Measurements from ENCODE around the gene APOL4.
"Not testable (repeated sequence)": the region's sequence is repeated elsewhere in the genome, so short reads cannot be mapped to it uniquely, and the experiment has no call there.

Gene APOL4

DNA sequence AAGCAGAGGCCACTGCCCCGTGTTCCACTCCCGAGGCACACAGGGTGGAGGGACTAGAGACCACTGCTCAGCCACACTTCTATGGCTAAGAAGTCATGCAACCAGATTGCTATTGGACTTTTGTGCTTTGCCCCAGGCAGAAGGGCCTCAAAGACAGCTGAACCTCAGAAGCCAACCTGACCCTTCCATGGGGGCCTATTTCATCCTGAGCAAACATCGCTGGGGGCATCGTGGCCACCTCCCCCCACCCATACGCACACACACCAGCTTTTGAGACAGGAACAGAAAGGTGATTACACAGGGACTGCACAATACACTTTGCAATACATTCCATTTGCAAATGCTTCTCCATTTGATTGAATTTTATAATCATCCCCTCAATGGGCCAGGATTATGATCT lies 4.0 kb upstream of the APOL4 start:
- not testable (repeated sequence) for DNase-seq

DNA sequence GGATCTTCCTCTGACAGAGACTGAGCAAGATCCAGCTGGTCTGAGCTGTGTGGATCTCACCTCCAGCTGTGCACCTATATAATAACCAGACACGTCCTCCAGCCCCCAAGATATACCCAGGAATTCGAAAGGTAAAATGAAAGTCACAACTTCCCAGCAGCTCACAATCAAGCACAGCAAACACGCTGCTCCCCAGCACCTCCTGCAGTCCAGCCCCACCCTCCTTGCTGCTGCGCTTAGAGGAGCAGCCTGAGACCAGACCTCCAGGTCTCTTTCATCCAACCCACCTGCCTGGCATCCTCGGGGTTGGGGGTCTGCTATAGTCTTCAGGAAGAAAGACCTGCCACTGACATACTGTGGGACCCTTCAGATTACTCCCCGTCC lies 3.0 kb upstream of the APOL4 start:
- no peak for DNase-seq

DNA sequence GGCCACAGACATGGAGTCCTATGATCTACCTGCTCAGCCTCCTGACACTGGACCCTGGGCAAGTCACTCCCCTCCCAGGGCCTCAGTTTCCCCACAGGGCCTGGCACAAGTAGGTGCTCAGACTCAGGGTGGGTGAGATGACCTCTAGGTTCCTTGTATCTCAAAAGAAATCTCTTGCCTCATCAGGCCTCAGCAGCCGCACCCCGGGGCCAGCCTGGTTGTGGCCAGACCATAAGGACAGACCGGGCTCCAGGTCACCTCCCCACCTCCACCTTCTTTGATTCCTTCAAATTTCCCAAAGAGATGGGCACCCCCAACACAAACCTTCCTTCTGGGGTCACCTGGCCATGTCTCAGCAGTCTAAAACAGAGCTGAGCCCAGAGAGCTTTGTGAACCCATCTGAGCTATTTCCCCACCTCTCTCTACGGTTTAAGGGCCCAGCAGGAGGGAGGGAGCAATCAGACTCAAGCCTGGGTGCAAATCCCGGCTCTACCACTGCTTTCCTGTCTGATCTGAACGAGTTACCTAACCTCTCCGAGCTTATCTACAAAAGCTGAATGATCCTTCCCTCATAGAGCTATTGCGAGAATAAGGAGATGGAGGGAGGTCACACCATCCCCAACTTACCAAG lies 2.5 kb upstream of the APOL4 start:
- DNase-seq, result no peak

DNA sequence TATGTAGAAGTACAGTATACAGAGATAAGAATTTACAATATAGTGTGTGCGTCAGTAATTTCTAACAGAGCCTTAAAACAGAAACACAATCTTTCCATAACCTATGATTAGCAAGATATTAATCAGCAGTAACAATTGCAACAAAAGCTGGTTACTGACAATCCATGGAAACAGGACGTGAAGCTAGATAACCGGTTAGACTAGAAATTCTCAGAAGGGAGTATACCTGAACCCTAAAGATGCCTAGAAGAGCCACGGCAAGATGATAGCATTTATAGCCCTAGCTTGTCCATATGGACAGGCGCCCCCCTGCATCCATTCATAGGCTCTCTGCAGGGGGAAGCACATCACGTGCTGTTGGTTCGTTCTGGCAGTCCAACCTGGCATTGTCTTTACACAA lies 1.8 kb upstream of the APOL4 start:
- not testable (repeated sequence) for DNase-seq

DNA sequence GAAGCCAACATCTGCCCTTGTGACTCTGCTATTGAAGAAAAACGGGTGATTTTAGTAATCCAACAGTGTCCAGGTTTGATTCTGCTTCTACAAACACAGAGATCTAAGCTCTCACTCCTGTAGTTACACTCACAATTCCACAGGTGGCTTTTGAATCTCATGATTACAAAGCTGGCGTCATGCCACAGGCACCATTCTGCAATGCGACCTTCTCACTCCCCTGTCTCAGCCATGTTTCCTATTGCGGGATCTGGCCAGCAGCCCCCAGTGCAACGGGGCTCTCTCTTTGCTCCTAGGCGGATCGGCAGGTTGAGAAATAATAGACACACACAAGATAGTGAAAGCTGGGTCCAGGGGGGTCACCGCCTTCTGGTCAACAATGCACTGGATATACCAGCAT lies 1.3 kb upstream of the APOL4 start:
- peak; percentile 69 for DNase-seq

DNA sequence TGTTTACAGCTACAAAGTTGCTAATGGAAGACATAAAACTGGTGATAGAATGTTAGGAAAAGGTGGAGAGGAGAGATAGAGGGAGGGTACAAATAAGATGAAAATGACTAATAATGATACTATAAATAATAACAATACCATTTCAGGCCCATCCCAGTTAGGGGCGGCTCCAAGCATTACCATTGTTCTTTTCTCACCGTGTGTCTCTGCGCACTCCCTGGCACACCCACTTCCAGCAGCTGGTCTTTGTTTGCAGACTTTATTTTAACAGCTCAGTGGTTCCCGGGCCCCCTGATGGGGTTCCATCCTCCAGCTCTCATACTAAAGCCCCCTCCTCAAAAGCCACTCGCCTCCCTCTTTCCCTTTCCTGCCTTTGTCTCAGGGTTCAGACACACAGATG lies 584 bp downstream of the APOL4 start:
- not testable (repeated sequence) for DNase-seq

DNA sequence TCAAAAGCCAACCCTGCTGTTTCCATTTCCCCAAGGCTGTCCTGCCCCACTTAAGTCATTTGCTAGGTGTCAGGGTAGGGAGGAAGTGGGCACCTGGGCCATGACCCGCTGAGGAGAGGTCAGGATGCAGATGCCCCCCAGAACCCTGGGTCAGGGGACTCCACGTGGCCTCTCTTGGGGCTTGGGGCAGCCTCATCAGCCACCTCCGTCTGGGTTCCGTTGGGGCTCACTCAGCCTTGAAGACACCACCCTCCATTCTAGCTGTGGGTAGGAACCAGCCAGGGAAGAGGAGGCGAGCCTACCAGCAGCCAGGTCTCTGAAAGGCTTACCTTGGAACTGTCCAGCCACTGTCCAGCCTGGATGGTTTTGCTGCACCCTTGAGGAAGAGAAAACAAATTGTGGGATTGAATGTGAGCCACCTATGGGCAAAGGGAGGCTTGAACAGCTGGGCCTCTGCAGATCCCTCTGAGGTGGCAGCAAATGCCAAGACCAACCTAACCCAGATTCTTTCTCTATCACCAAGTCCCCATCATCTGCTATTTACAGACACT lies 2.5 kb downstream of the APOL4 start:
- no peak for DNase-seq

DNA sequence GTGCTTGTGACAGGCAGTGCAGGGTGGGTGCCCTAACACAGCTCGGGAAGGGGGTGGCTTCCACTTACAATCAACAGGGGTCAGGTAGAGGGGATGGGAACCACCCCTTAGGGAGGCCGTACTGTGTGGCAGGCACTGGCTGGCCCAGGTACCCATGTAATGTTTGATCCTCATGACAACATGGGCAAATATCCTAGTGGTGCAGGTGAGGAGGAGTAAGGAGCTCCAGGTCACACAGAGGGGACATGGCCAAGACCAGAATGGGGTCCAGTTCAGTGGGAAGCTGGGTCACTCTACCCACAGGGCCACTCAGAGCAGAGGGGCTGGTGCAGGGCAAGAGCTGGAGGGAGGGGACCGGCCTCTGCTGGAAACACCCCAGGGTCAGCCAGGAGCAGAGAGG lies 3.1 kb downstream of the APOL4 start:
- no peak for DNase-seq

DNA sequence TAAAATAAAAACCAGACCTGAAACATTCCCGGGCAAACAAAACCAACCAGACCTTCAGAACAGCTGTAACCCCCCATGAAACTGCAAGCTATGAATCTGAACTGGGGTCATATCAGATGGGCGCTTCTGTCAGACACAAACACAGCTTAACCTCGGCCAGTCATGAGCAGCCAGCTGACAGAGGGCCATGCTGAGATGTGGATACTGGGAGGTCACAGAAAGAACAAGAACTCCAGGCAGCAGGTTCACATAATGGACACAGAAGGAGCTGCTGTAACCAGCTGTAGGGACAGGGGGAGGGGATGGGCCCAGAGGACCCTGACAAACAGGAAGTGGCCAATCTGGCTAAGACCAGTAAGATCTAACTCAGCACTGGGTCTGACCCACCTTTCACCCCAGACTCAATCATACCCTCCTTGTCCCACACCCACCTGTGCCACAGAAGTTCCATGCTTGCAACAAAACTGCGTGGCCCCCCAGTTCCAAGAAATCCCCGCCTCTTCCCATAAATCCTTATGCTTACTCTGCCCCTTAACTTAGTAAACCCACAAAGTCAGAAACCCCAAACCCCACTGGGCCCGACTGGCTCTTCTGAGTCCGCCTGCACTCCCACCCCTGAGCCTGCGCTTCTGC lies 4.0 kb downstream of the APOL4 start:
- no peak for DNase-seq

DNA sequence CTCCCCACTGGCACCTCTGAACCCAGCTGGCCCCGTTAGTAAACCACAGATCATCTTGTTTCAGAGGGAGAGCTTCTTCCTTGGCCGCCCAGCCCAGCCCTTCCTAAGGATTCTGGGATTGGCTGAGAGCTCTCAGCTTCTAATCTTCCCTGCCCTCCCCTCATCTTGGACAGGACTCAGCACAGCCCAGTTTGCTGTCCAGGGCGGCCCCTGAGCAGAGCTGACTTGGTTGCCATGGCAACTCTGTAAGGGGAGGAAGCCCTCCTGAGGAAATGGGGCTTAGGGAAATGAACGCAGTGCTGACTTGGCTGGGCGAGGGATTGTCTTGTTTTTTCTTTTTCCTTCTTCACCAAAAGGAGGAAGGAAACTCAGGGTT lies 4.6 kb downstream of the APOL4 start:
- no peak for DNase-seq

DNA sequence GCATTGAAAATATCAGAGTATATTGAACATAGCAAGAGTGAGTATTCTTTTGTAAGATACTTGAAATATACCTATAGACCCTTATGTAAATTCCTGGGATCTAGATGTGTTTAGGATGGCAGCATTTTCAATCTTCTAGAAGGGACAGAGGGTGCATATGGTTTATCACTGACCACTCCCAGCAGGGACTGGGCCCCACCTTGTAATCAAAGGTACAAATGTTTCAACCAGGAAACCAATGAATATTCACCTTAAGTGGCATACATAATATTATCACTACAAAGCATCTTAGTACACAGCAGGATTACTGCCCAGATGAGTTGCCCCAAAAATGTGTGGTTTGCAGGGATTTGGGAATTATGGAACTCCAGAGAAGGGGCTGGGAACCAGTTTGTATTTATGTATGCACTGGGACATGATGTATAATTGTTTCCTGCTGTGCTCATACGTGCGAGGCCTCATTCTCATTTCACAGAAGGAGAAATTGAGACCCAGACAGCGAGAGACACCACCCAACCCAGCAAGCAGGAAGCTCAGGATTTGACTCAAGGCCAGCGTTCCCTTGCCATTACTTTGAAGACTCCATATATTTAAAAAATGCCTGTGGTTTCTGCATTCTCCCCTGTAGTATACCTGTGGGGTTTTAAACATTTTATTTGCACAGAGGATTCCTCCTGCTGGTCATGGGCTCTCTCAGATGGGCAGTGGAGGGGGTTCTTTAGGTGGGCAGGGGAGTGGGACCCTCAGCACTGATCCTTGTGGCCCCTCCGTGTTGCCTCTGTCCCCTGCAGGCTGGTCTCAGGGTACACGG lies 5.2 kb downstream of the APOL4 start:
- no peak for DNase-seq

DNA sequence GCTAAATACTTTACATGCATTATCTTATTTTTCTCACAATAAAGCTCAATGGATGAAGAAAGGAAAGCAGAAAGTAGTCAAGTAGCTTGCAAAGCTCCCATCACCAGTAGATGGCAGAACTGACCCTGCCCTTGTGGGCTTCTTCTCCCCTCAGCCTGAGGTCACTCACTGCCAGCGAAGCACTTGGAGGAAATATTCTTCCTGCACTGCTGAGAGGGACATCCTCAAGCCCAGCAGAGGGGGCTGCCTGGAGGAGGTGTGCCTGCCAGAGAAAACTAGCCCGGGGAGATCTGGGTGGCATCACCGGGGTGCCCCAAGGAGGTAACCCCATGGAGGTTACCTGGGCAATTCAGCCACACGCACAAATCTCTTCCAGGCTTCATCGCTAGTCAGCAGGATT lies 6.6 kb downstream of the APOL4 start:
- peak; percentile 39 for DNase-seq

DNA sequence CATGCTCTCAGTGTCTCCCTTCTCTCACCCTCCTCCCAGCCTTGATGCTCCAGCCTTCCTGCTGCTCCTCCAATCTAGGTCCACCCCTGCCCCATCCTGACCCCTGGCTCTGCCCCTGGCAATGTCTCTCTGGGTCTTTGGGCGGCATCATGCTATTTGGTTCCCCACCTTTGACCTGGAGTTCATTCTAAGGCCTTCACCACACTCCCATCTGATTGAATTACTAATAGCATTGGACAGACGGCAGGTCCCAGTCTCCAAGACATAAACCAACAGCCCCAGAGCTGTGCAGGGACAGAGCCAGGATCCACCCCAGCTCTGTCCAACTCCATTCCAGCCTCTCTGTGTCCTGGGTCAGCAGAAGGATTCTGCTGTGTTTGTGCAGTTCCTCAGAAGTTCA lies 7.2 kb downstream of the APOL4 start:
- no peak for DNase-seq

DNA sequence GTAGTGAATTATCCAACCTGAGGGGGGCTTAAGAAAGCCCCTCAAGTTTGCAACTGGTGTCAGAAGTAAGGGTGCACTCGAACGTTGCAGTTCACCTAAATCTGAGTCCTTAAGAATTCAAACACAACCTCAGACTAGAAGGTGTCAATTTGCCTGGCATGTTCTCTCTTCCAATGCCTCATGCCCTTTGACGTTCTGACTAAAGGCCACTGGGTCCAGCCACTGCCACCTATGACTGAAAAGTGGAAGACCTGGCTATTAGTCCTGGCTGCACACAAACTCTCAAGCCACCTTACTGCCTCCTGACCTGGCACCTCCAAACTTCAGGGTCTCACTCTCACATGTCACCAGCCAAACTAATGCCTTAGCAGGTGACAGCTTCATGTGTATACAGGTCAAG lies 8.0 kb downstream of the APOL4 start:
- no peak for DNase-seq

DNA sequence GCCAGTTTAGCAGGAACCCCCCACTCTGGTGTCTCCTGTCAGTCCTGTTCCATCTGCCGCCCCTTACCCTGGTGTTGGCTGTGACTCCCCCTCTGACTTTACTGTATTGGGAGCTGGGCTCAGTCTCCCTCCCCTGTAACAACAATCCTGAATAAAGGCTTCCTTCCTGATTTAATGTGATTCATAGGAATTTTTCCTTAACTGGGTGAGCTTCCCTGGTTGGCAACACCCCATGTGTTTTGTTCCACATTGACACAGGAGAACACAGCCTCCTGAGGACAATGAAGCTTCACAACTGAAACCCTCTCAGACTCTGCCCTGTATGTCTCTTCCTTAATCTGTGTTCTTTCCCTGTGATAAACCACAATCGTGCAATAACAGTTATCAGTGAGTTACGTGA lies 8.4 kb downstream of the APOL4 start:
- DNase-seq, result no peak

DNA sequence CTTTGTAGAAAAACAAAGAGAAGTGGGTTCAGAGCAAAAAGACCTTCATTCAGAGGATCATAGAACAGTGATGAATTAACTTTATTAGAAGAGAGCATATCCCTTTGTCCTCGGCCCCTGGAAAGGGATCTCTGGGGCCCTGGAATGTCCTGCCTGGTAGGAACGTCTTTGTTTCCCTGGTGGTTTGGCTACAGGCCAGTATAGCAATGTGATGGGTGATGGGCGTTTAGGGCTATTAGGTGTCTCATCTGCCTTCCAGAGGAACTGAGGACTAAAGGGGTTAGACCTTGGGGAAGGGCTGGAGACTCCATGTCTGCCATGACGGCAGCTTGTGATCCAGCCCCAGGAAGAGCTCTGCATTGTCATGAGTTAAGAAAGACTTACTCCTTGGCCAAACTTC lies 9.1 kb downstream of the APOL4 start:
- no peak for DNase-seq

DNA sequence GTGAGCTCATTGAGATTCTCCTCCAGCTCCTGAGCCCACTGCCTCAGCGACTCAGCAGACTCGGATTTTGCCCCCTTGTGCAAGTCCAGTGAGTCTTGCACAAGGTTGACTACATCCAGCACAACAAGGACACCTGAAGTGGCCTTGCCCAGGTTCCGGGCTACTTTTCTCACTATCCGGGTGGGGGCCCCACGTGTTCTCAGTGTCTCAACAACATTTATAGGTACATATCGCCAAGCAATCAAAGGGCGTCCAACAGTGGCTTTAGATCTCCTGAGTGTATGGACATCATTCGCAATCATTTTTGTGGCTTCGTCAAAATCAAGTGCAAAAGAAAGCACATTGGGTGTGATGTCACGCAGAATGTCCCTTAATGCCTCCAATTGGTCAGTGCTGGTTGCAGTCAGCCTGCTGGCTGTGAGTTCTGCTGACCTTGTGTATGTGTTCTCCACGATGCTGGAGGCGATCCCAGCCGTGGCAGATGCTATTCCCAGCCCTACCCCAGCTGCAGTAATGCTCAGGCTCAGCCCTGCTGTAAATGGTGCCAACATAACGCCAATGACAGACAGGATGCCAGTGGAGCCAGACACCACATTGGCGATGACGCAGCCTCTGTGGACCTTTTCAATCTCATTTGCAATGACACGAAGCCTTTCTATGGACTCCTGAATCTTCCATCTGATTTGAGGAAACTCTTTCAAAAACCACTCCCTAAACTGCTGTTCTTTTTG lies 10.3 kb downstream of the APOL4 start:
- no peak for DNase-seq

DNA sequence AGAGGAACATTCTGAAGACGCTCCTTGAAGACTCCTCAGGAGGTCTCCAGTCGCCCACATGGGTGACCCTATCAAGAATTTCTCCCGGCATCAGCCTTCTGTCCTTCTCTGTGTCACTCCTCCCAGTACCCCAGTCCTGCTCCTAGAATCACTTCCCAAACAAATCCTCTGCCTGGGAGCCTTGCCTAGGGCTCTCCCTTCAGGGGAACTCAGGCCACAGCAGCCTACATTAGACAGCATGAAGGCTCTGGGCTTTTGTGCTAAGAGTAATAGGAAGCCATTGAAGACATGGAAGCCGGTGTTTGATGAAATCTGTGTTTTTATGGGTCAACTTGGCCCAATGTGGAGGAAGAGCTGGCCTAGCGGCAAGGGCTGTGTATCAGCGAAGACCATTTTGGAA lies 13.7 kb downstream of the APOL4 start:
- DNase-seq, result not testable (repeated sequence)

DNA sequence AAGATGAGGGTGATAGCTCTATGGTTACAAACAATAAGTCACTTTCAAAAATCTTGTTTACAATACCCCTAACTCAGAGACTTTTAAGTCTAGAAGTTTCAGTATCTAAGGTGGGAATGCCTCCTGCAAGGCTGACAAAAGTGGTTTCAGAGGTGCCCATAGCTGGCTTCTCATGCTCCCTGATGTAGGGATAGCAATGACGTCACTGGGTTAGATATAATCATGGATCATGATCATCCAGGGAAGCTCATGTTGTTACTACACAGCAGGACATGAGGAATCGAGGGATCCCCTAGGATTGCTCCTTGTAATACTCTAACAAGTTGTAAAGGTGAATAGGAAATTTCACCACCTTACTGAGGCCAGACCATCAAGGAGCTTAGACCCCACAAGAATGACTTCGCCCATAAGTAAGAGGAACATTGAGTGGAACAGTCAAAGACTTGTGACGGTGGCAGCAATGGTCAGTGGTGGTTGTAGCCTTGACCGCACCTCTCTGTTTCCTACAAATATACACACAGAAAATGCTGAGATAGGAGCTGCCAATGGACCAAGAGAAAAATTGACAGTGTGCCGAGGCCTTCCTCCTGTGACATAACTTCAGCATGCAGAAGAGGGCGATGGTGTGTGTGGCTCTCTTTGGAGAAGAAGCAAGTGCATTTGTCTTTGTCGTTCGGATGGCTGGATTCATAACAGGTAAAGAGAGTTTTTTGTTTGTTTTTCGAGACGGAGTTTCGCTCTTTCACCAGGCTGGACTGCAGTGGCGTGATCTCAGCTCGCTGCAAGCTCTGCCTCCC lies 15.6 kb downstream of the APOL4 start:
- DNase-seq, result no peak

DNA sequence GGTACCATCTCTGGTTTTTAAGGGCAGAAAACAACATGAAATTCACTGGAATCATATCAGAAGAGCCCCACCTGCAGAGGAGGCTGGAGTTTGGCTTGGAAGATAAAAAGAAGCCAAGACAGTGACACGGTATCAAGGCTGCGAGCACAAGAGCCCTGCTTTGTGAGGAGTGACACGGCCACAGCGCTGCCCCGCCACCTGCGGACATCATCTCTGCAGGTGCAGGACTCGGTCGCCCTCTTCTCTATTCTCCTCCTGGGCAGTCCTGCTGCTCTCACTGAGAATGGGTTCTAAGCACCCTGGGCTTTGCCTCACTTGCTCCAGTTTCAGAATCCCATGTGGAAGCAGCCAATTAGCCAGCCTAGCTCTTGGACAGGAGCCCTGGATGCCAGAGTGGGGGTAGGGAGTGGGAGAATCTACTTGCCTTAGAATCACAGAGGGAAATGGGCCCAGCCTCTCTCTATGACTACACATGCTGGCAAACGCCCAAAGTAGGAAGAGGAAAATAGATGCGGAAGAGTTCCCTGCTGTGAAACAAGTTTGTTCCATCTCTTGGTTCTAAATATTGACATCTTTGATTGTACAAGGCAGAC lies 17.1 kb downstream of the APOL4 start:
- no peak for DNase-seq

DNA sequence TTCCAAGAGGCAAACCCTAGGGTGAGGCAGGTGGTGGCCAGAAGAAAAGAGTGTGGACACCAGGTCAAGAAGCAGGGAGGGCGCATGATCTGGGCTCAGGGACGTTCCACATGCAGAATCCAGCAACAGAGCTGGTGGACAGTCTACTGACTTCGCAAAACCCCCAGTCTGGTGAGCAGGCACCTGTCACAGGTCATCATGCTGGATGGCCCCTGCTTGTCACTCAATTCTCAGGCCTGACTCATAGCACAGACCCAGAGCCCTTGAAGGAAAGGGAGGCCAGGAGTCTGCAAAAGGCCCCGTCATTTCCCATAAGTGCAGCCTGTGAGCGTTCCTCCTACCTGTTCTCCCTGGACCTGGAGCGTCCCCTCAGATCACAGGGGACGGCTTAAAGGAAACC lies 18.2 kb downstream of the APOL4 start:
- DNase-seq, result no peak

DNA sequence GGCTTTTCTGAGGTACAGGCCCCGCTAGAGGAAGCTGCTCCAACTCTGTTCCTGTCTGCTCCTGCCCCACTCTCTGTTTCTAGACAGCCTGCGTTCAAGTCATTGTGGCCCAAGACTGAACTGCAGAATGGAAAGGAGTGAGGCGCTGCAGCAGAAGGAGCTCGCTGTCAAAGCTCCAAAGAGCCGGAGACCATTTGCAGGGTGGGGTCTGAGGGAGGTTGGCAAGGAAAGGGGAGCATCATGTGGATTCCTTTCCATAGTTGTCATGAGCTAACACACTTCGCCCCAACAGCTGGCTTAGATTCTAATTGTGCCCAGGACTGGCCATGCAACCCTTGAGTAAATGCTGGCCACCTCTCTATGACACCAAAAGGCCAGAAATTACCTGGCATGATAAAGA lies 18.8 kb downstream of the APOL4 start:
- no peak for DNase-seq

Data from NCI-H2171 treated with DMSO at 0.1 percent for 48 hours (cell line).